ENCODE results near the gene RPH3AL.
"Not testable (repeated sequence)": the region's sequence is repeated elsewhere in the genome, so short reads cannot be mapped to it uniquely, and the experiment has no call there.

RPH3AL gene

GRCh38 chr17:237406-237955 lies 115.1 kb downstream of the RPH3AL start:
- no peak for DNase-seq (ENCODE audit: low spot score)

- no peak for DNase-seq (ENCODE audit: low spot score)
These were observed 115.8 kb downstream of the RPH3AL start for GRCh38 chr17:236641-237405.

GRCh38 chr17:235831-236640 lies 116.6 kb downstream of the RPH3AL start:
- no peak for DNase-seq (ENCODE audit: low spot score)

GRCh38 chr17:234994-235830 lies 117.4 kb downstream of the RPH3AL start:
- not testable (repeated sequence) for DNase-seq (ENCODE audit: low spot score)

GRCh38 chr17:234163-234993 lies 118.2 kb downstream of the RPH3AL start:
- DNase-seq (ENCODE audit: low spot score), result not testable (repeated sequence)

- no peak for DNase-seq (ENCODE audit: low spot score)
These were observed 119.1 kb downstream of the RPH3AL start for GRCh38 chr17:233473-233941.

DNA sequence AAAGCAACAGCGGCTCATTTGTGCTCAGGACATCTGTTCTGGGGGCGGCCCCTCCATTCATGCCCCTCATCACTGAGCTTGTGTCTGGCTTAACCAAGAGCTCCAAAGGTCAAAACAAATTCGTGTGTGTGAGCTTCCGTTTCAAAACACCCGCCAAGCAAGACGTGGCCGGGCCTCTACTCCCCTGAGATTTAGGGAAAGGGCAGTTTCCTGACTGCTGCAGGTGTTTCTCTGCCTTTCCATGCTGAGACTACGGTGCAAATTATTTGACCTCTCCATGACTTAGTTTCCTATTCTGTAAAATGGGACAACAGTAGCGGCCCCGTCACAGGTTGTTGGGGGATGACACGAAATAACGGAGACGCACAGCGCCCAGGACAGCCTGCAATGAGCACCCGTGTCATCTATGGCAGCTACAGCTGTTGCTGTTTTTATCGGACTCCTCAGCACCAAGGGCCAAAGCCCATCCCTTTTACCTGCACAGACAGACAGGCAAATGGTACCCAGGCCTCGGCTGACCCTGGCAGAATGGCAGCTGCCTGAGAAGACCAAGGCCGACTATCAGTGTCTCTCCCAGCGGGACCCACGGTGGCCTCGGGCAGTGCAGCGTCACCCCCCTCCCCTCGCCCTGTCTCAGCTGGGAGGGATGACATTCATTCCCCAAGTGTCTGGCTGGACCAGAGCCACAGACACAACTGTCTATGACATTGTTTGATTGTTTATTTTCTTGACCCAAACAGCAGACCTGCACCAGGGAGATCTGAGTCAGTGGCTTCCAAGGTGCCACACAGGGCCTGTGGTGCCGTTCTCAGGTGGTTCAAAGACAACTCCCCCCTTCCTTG lies 120.4 kb downstream of the RPH3AL start:
- DNase-seq (ENCODE audit: low spot score), result no peak

- no peak for DNase-seq (ENCODE audit: low spot score)
These were observed 121.2 kb downstream of the RPH3AL start for GRCh38 chr17:231191-231965.

GRCh38 chr17:230395-230770 lies 122.2 kb downstream of the RPH3AL start:
- no peak for DNase-seq (ENCODE audit: low spot score)

DNA sequence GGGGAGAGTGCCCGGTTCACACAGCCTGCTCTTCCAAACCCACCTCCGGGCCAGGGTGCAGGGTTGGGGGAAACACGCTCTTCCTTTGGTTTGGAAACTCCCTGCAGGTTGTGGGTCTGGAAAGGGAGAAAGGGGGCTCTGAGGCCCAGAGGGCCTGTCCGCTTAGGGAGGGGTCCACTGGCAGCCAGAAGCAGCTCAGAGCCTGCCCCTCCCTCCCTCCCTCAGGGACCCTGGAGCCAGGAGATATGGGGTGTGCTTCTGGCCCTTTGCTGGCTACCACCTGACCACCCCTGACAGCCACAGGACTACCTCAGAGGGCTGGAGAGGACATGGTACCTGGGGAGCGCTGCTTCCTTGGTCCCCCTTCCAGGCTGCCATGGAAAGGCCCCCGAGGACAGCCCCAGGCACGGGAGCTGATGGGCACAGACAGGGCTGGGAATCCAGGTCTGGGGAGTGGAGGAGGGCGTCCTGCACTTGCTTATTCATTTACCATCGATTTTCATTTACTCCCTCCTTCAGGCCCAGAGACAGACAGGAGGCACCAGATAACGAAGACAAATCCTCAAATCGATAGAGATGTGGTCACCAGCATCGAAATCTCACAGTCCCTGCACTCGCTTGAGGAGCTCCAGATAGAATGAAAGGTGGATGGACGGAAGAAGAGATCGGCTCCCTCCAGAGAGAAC lies 122.8 kb downstream of the RPH3AL start:
- no peak for DNase-seq (ENCODE audit: low spot score)

DNA sequence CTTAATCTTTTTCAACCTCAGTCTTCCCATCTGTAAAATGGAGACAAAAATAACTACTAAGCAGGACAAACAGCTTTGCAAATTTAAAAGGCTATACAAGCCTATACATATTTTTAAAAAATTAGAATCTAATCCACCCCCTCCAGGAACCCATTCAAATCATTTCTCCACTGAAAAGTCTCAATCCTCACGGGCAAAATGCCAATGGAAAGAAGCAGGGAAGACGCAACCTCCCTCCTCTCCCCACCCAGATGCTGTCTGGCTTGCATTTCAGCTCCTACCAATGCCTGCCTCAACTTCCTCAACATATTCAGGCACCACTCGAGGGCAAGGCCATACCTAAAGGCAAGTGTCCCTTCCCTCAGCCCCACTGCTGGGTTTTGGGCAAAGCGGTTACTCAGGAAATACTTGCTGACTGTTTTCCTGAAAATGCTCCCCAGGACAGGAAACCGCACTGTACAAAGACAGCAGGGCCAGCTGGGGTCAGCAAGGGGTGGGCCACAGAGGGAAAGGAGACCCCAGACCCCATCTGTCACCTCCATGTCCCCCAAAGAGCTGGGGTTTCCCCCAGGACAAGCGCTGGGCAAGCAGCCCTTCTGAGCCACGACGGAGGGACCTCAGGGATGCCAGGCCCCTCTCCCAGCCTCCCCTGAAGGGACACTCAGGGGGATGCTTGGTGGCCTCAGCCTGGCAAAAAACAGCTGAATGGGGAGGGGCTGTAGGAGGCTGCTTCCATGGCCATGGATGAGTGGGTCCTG lies 123.5 kb downstream of the RPH3AL start:
- no peak for DNase-seq (ENCODE audit: low spot score)

DNA sequence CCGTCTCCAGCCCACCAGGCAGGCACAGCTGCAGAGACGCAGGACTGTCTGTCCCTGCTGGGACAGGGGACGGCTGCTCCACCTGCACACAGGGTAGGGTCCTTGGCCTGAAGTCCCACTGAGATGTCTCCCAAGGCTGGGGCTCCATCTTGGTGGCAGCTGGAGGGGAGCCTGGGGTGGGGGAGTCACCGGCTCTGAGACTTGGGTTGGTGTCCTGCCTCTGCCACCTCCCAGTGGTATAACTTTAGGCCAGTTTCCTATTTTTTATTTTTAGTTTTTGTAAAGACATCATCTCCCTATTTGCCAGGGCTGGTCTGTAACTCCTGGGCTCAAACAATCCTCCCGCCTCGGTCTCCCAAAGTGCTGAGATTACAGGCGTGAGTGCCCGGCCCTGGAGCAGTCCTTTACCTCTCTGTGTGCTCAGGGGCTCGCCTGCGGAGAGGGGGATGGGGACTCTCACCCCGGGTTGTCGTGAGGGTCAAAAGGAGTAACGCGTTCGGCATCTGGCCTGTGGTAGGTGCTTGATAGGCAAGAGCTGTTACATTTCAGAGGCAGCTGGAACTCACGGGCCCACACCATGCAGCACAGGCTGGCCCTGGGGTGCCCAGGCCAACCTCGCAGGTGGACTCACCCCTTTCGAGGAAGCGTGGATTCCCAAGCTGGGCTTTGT lies 124.5 kb downstream of the RPH3AL start:
- no peak for DNase-seq (ENCODE audit: low spot score)

GRCh38 chr17:227078-227945 lies 125.3 kb downstream of the RPH3AL start:
- no peak for DNase-seq (ENCODE audit: low spot score)

DNA sequence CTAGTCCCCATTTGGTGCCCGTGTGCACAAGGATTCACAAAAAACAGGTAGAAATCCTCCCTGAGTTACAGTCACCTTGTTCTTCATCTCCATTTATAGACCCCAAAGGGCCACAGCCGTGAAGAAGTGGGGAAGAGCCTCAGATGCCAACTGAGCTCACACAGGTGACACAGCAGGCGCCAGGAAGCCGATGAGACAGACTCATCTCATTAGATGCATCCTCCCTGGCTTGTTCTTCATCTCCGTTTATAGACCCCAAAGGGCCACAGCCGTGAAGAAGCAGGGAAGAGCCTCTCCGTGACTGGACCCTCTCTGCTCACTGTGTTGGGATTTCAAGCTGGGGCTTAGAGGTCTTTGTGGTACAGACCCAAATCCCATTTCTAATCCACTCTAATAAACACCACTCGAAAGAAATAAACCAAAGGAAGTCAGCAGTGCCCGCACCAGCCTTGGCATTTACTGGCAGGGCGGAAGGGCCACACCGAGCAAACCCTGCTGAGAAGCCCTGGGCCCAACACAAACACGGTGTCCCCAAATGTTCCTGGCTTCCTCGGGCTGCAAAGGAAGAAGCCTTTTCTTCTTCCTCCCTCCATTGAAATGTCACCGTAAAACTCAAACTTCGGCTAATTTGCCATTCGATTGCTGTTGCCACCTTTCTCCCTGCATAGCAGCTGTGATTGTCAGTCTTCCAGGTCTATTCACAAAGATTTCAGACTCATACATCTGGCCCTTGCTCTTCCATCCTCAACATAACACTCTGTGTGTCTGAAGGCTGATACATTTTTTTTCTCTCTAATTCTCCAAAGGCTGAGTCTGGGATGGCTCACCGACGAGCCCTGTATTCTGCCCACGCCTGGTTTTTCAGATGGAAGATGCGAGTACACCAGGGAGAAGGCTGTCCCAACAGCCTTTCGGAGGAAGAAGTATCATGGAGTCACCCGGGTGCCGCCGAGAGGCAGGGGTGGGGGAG lies 126.2 kb downstream of the RPH3AL start:
- DNase-seq (ENCODE audit: low spot score), result no peak

GRCh38 chr17:225551-225950 lies 127.1 kb downstream of the RPH3AL start:
- no peak for DNase-seq (ENCODE audit: low spot score)

All from COLO829 (cell line).